ENCODE measurements around the gene CPLX3.

CPLX3 gene

DNA sequence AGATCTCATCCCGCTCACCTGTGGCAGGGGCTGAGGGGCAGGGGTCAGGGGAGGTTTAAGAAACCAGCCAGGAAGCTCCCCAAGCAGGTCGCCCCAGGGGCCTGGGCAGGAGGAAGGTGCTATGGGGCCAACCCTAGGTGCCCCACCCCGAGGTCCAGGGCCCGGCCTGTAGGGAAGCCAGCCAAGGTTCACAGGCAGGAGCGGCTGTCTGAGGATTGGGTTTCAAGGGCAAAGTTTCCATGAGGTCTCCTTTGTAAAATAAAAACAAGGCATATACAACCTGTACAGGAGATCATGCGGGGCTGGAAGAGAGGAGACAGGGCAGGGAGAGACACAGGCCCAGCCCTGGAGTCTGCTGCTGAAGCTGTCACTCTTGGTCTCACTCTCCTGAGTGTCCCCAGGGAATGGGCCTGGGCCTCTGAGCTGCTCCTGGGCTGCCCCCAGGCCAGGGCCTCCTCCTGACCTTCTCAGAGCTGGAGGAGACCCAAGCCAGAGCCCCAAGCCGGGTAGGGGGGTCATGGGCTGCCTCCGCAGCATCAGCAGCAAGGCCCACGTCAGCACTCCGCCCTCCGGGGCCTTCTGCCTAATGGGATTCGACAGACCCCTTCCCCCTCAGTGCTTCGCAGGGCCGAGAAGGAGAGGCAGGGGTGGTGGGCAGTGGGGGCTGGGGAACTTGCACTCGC is 5.5 kb downstream of the CPLX3 start:
- DNase-seq = no peak

DNA sequence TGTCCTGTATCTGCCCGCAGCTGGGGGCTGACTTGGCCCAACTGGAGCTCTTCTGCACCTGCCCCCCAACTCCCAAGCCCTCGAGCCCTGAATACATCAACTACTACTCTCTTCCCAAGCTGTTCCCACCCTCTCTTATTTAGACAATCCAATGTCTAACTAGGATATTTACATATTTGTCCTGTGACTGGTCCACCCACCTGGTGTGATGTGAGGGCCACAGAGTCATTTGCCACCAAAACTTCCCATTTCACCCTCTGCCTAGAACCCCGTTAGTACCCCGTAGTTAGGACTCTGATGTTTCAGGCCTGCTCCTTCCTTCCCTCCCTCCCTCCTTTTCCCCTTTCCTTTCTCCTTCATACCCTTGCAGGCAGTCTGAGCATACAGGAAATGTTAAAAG is 6.4 kb downstream of the CPLX3 start:
- no peak for DNase-seq

DNA sequence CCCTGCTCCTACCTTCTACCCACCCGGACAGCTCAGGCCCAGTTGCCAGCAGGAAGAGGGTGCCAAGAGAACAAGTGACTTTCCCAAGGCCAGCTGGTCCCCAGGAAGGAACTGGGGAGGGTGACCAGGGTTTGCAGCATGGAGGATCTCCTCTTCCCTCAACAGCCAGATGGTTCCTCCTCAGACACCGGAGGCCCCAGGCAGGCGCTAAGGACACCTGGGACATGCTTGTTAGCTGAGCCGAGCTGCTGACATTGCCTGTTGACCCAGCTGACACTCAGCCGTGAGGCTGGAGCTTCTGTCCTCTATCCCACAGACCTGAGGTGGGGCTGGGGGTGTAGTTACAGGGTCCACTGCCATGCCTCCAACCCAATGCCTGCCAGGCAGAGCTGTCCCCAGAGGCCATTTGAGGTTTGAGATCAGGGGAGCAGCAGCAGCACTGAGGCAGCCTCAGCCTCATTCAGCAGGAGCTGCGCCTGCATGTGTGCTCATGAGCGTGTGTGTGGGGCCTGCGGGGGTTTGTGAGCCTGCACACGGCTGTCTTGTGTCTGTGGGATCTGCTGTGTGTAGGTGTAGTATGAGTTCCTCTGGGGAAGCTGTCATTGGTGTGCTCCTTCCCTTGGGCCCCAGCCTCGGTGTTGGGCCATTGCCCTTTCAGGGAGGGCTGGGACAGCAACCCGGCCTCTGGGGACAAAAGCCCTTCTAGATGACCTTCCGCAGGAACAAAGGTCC is 7.1 kb downstream of the CPLX3 start:
- DNase-seq = no peak

DNA sequence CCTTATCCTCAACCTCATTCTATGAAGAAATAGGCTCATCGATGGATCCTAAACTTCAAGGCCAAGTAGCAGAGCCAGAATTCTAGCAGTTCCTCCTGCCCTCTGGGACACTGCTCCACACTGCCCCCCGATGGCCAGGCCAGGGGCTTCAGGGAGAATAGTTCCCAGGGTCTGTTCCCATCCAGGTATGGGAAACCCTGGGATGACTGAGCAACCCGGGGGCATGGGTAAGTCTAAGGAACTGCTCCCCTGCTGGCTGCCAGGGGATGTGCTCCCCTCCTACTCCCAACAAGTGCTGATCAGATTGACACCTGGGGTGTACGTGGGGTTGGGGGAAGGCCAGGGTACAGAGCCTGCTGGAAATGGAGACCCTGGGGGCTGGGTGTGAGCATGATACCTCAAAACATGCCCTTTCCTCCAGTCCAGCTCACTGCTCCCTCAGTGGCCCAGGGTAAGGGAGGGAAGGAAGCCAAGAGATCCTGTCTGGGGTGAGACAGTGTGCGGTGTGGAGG is 8.9 kb downstream of the CPLX3 start:
- DNase-seq = no peak

DNA sequence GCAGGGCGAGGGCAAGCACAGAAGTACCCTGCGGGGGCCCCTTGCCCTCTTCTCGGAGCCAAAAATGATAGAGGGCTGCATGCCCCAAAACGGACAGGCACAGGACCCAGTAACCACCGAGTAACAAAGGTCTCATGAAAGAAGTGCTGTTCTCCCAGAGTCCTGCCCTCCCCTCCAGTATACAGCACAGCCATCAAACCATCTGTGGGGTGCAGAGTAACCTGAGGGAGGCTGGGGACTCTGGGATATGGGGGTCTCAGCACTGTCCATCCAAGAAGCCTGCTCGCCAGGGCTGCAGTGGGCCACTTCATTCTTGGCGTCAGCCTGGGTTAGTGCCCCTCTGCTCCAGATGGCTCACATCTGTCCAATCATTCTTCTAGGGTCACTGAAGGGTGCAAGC is 10.4 kb downstream of the CPLX3 start:
- DNase-seq = no peak

DNA sequence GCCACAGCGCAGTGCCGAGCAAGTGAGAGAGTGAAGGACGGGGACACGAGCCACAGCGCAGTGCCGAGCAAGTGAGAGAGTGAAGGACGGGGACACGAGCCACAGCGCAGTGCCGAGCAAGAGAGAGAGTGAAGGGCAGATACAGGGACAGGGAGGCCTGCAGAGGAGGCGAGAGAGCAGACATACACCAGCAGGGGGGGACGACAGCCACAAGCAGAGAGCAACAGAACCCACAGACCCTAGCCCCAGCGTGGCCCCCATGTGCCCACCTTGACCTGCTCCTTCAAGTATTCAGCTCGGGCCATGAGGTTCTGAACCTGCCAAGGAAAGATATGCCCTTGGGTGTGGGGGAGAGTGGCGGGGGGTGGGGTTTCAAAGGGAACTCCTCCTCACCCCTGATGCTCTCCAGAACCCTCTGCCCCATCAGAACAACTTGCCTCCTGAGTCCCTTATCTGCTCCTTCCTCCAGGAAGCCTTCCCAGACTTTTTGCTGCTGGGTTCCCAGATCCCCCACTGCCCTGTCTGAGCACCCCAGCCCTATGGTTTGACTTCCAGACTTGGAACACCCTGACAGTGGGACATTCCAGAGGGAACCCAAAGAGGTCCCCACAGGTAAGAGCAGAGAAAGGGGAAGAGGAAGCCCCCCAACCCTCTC is 11.2 kb downstream of the CPLX3 start:
- no peak for DNase-seq

DNA sequence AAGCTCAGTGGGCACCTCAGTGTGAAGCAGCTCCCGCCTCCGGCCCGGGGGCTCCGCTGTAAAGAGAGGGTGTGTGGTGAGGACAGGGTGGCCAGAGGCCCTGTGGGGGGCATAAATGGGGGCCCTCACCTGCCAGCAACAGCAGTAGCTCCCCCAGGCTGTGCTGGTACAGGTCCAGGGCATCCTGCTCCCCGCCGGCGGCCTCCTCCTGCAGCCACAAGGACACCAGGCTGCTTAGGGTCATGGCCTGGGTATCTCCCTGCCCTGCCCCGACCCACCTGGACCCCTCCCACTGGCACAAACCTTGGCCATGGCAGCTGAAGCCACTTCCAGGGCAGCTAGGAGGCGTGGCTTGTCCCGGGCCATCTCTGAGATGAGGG is 11.7 kb downstream of the CPLX3 start:
- no peak for DNase-seq

DNA sequence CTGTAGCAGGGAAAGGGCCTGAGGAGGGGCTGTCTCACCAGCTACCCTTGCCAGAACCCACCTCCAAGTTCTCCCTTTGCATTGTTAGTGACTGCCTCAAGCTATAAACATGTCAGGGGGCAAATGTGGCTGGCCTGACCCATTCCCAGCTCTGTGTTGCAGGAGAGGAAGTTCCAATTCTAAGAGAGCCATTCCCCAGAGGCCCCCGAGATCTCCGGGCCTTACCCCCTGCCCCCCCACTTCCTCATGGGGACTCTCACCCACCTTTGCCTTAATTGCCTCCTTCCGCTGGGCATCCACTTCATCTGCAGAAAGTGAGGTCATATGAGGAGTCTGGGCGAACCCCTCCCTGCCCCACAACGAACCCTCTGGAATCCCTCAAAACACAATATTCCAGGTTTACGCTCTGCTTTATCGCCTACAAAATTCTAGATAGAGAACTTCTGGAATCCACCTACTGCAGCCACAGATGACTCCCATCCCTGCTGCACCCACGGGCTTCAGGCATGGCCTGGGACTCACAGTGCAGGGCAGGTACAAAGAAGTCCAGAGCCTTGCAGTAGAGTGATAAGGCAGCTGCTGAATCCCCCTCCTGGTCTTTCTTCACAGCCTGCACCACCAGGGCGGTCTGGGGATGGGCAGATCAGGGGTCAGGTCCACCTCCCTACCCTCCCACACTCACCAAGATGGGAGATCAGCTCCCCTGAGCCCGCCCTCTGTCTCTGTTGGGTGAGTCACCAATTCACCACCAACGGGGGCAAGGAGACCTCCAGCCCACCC is 12.5 kb downstream of the CPLX3 start:
- no peak for DNase-seq

DNA sequence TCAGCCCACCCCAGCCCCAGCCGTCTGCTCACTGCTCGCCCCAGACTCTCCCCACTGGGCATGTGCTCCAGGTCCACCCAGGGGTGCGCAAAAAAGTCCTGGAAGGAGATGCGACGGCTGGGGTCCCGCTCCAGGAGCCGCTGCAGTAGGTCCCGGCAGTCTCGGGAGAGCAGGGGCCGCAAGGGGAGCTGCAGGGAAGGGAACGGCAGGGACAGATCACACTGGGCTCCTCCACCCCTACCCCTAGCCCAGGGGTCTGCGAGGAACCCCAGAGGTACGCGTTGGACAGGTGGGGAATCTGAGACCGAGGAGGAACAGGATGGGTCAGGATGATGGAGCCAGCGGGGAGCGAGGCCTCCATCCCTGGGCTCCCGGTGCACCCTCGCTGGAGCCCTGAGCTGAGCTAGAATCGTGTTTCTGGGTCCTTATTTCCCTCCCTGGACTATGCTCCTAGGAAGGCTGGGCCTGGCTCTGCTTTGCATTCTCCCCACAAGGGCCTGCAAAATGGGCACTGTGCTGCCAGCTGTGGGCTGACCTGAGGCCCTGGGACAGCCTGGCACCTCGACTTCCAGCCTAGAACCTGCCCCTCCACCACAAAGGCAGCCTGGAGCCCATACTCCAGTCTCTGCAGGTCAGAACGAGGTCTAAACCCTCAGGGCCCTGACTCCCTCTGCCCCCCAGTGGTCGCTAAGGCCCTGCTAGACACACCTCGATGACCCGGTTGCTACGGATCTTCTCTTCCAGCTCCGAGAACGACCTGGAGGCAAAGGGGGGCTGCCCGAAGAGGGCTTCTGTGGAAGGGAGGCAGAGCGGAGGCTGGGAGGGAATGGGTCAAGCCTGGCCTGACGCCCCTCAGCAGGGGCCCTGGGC is 13.3 kb downstream of the CPLX3 start:
- no peak for DNase-seq

DNA sequence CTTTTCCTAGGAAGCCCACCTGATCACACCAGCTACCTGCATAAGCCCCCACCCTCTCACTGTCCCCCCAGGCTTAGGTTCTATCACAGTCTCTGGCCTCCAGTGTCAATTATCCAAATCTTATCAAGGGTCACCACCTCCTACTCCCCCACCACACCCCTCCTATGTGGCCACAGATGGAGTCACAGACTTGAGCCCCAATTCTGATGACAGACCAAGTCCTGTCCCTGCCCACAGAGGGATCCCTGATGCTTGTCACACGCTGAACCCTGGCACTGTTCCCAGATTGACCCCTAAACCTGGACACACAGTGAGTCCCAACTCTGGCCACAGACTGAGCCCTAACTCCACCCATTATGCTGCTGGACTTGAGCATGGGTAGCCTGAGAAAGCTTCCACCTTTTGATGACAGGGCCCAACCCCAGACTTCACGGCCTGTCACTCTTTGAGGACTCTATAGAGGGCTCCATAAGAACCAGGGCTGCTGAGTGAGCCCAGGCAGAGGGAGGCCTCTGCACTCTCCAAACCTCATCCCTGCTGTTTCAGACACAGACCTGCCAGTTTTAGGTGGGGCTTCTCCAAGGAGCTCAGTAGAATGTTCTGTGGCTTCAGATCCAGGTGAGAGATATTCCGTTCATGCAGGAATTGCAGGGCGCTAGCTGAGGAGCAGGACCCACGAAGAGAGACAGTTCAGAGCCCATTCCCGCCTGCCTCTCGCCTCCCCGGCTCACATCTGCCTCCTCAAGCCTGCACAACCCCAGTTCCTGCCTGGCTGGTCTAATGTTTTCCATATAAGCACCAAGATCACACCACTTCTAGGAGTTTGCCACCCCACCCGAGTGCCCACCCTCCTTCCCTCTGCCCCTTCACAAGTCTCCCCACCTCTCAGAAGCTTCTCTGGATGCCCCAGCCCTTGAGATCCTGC is 14.7 kb downstream of the CPLX3 start:
- DNase-seq = no peak

DNA sequence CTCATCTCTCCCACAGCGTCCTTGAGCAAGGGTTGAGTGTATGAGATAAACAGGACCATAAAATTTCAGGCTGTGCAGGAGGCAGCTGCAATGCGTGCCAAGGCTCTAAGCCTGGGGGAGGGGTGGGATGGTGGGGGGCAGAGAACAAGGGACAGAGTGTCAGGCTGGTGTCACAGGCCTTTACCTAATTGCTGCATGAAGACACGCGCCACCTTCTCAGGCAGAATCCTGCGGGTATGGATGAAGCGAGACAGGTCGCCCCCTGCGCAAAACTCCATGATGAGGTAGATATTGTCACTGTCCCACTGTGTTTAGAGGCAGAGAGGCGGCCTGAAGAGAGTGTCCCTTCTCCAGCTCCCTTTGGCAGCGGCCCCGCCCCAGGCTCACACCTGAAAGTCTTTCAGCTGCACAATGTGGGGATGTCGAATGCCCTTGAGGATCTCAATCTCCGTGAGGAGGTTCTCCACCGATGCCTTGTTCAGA is 15.5 kb downstream of the CPLX3 start:
- DNase-seq = no peak

DNA sequence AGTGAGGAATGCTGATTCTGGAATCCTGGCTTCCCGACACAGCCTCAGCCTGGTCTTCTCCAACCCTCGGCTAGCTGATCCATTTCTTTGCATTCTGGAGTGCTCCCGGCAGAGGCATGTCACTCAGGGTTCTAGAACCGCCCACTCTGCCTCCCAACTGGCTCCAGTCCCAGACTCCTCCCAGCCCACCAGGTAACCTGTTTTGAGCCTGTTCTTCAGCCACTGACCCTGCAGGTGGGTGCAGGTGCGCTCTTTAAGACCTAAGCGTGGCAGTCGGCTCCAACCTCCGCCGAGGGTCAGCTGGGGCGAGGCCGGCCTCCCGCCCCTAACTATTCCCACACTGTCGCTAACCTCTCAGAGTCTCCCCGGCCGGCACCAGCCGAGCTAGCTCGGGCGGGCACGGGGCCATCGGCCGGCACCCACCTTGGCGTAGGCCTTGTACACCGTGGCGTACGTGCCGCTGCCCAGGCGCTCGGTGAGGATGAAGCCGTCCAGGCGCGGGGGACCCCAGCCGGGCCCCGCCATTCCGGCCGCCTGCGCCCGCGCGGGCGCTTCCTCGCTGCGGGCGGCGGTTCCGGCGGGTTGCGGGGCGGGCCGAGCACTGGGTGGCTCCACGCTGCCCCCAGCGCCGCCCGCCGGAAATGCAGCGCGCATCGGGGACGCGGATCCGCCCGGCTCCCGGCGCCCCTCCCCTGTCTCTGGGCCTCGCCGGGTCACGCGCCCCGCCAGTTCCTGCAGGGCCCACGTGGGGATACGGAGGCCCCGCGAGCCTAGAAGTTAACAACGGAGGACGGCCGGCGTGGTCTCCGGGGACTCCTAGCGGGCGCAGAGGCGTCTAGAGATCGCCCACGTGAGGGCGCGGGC is 16.4 kb downstream of the CPLX3 start, which contains the start of gene ULK3:
Gene ULK3 (minus strand): TSS at position 576 of the 864 bp plus-strand sequence. CDS start 51 bp downstream, at position 525.
- peak; percentile 63 for DNase-seq

DNA sequence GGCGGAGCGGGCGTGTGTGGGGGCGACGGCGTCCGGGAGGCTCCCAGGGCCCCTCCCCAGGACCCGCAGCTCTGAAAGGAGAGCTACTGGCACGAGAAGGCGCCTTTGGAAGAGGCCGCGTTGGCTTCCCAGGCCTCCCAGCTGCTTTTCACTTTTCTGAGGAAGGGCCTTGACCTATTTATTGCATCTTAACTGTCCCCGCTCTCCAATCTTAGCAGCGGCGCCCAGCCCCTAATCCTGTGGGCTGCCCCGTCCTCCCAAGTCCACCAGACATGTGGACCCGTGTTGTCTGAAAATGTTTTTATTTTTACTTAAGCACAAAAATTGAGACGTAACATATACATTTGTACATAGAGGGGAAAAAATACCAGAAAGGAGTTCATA is 17.0 kb downstream of the CPLX3 start:
- DNase-seq = no peak

DNA sequence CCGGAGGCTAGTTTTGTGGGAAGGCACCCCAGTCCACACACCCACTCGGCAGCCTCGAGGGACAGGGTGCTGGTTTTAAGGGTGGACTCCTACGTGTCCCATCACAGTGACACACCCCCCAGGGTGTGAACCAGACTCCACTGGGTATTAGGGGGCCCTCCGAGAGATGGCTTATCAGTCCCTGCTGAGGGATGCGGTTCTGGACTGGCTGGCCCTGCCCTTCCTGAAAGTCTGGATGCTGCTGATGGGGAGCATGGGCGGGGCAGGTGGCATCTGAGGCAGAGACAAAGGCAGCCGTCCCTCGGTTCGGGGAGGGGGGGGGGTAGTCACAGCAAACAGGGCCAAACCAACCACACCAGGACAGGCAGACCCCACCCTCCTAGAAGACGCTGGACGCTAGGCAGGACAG is 17.5 kb downstream of the CPLX3 start:
- no peak for DNase-seq

DNA sequence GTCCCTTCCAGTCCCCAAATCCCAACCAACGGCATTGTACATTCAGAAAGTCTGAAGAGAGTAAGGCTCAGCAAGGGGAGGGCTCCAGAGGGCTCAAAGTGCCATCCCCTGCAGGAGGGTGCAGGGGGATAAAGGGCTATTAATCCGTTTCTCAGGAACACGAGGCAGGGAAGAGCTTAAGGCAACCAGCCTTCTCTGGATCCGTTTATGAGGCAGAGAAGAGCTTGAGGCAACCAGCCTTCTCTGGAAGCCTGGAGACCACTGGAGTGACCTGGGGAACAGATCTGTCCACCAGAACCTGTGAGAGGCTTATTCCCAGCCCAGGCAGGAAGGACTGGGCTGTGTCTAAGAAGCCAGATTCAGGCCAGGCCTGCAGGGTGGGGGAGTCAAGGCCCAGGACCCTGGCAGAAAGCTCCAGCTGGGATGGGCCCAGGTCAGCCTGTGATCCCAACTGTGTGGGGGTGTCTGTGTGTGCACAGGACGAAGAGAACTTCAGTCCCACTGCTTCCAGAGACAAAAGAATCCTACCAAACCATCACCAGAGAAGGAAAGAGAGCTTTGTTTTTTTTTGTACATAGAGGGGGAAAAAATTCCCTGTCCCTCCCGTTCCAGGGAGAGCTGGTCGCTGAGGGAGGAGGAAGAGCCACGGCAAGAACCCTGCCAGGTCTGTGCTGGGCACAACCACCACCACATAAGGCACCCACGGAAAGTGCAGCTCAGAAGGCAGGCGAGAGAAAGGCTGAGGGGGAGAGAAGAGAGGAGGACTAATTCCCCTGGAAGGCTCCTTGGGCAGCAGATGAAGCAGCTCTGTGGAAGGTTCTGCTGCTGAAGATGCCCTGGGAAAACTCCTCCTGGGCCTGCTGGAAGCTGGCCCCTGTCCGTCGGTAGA is 18.1 kb downstream of the CPLX3 start:
- no peak for DNase-seq

DNA sequence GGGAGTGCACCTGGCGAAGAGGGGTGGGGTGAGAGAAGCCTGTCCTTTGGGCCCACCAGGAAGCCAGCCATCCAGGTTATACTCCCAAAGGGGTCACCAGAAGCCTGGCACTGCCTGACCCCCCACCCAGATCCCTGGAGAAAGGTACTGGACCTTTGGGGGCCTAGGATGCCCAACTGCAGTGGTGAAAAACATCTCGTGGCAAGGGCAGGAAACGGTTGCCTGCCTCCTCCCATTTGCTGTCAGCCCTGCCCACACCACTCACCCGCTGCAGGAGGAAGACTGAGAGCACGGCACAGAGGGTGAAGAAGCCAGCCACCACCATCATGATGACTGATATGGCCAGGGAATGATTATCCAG is 18.8 kb downstream of the CPLX3 start:
- no peak for DNase-seq

DNA sequence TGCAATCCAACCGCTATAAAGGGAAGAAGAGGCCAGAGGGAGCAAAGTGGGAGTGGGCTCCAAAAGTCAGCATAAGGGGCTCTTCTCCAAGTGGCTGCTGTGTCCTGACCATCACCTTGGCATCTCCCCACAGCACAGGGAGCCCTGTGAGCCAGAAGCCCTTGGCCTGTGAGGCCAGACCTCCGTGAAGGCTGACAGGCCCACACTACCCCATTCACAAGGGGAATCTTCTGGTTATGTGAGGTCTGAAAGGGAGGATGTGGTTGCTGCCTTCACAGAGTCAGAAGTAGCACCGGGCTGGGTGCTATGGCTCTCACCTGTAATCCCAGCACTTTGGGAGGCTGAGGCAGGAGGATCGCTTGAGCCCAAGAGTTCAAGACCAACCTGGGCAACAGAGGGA is 19.2 kb downstream of the CPLX3 start:
- no peak for DNase-seq

DNA sequence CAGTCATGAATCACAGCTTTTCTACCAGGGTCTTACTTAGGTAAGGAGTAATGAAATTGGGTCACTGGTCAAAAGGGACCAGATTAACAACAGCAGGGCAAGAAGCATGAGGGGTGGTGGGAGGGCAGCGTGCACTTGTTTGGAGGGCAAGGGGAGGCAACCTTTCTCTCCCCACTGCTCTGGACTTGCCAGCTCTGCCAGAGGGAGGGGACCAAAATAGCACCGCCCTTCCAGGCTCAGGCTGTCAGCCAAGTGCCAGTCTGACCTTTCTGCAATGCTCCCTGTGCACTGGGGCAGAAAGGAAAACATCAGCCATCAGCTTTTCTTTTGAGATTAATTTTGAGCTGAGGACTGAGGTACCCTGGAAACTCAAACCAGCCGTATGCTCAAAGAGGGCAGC is 21.0 kb downstream of the CPLX3 start:
- DNase-seq = no peak

DNA sequence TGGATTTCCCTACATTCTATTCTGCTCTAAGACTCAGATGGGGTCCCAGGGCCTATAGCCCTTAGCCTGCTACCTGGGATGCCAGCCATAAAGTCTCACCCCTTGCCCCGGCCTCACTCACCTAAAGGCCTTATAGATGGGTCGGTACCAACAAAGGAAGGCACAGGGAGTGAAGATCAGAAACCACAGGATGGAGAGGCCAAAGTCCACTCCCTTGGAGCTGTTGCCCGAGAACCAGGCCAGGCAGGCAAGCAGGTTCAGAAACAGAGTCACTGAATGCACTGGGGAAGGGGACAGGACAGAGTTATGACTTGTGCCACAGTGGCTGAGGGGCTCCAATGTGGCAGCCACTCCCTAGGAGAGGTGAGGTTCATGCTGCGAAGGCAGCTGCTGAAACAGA is 24.0 kb downstream of the CPLX3 start:
- no peak for DNase-seq
